ENCODE results near the gene HBB.

DNA sequence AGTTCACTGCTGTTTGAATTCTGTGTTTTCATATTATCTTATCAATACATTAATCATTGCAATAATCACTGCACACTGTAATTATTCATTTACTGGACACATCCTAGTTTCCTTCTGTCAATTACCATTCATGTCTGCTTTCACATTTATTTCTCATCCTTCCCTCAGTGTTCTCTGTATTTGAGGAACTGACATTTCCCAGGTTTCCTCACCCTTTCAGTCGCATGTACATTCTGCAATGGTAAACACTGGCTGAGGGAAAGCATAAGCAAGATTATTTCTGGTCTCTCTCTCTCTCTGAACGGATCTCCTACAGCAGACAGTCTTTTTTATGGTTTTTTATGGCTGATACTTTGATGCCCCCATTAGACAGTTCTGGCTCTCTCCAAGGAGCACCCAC, 11.6 kb upstream of the HBB start:
- TF ChIP-seq, protein P1, sequence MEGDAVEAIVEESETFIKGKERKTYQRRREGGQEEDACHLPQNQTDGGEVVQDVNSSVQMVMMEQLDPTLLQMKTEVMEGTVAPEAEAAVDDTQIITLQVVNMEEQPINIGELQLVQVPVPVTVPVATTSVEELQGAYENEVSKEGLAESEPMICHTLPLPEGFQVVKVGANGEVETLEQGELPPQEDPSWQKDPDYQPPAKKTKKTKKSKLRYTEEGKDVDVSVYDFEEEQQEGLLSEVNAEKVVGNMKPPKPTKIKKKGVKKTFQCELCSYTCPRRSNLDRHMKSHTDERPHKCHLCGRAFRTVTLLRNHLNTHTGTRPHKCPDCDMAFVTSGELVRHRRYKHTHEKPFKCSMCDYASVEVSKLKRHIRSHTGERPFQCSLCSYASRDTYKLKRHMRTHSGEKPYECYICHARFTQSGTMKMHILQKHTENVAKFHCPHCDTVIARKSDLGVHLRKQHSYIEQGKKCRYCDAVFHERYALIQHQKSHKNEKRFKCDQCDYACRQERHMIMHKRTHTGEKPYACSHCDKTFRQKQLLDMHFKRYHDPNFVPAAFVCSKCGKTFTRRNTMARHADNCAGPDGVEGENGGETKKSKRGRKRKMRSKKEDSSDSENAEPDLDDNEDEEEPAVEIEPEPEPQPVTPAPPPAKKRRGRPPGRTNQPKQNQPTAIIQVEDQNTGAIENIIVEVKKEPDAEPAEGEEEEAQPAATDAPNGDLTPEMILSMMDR (IDR thresholded peaks at IDR 0.05), result no peak
- no peak for TF ChIP-seq POLR2A (IDR thresholded peaks at IDR 0.05)
- no peak for TF ChIP-seq EP300 (IDR thresholded peaks at IDR 0.05)

Data from stomach (tissue), 4 donors.